Measurements from ENCODE around the gene ARHGAP22.

ARHGAP22 gene

GRCh38 chr10:48633381-48634197 lies 28.7 kb upstream of the ARHGAP22 start:
- DNase-seq (ENCODE audit: low read depth): no peak

- no peak for DNase-seq (ENCODE audit: low read depth)
Measured at GRCh38 chr10:48632166-48632565, 27.3 kb upstream of the ARHGAP22 start.

- peak; percentile 47 for DNase-seq (ENCODE audit: low read depth)
Measured at GRCh38 chr10:48627984-48628609, 23.2 kb upstream of the ARHGAP22 start.

- DNase-seq (ENCODE audit: low read depth): no peak
Measured at GRCh38 chr10:48626986-48627731, 22.3 kb upstream of the ARHGAP22 start.

DNA sequence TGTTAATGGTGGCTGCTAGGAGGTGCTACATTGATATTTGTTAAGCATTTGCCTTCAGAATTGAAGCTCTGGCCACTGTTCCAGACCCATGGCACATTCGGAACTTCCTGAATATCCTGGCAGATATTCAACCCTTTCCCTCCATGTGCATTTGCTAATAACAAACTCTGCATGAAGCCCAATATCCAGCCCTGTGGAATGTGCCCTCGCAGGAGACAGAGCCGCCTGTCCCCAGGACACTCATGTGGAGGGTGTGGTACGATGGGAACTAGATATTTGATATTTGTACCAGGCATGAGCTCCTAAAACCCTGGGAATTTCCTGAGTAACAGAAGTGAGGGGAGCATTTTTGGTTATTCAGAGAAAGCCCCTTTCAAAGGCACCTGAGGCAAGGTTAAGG lies 21.6 kb upstream of the ARHGAP22 start:
- no peak for DNase-seq (ENCODE audit: low read depth)

- DNase-seq (ENCODE audit: low read depth): no peak
Measured at GRCh38 chr10:48625826-48626134, 20.9 kb upstream of the ARHGAP22 start.

DNA sequence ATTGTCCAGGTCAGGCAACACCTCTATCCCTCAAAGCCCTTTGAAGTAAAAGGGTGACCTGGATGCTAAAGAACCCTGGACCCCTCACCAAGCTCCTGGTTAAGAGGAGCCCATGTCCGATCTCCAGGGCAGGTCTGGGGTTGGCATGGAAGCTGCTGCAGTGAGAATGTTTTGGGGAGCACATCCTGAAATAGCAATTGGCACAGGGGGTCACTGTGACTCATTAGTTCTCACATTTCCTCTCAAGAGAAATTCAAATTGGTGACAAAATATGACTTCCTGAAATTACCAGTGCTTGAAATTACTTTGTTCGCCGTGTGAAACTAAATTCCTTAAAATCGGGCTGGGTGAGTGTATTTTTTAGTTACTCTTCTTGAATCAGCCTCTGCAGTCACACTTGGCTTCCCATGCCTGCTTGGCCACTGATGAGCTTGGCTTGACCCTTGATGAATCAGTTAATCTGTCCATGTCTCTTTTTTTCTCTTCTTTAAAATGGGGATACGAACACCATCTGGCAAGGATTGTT lies 18.8 kb upstream of the ARHGAP22 start:
- DNase-seq (ENCODE audit: low read depth): no peak

- no peak for DNase-seq (ENCODE audit: low read depth)
Measured at GRCh38 chr10:48623009-48623408, 18.1 kb upstream of the ARHGAP22 start.

DNA sequence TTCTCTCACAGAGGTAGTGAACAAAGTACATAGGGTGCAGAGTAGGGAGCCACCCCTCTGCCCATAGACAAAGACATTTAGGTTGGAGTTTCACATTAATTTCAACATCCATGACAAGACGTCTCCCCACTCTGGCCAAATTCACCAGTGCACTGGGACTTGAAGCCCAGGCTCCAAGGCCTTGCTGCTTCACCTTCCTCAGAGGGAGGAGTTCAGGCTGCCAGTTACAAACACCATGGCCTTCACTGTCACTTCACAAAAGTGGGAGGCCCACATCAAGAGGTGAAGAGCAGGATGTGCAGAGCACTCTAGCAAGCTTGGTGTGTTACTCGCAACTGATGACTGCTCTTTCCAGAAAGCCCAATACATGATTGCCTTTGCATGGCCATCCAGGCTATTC lies 15.8 kb upstream of the ARHGAP22 start:
- DNase-seq (ENCODE audit: low read depth): no peak

GRCh38 chr10:48616436-48616835 lies 11.6 kb upstream of the ARHGAP22 start:
- DNase-seq (ENCODE audit: low read depth): no peak

- peak; percentile 69 for DNase-seq (ENCODE audit: low read depth)
Measured at GRCh38 chr10:48614481-48615390, 9.9 kb upstream of the ARHGAP22 start.

DNA sequence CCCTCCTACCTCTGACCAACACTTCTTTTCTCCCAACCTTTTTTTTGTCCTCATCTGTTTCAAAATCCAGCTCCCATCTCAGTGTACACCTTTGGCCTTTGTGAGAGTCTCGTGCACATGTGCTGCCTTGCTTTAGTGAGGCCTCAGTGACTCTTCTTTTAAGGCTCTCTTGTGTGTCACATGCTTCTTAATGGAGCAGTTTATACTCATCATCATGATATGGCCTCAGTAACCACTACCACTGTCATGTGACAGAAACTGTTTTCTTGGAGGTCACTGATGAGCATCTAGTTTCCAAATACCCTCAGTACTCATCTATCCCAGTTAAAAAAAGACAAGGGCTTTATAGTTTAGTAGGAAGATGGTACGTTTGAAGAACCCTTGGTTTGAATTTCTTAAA lies 8.1 kb upstream of the ARHGAP22 start:
- DNase-seq (ENCODE audit: low read depth): no peak

DNA sequence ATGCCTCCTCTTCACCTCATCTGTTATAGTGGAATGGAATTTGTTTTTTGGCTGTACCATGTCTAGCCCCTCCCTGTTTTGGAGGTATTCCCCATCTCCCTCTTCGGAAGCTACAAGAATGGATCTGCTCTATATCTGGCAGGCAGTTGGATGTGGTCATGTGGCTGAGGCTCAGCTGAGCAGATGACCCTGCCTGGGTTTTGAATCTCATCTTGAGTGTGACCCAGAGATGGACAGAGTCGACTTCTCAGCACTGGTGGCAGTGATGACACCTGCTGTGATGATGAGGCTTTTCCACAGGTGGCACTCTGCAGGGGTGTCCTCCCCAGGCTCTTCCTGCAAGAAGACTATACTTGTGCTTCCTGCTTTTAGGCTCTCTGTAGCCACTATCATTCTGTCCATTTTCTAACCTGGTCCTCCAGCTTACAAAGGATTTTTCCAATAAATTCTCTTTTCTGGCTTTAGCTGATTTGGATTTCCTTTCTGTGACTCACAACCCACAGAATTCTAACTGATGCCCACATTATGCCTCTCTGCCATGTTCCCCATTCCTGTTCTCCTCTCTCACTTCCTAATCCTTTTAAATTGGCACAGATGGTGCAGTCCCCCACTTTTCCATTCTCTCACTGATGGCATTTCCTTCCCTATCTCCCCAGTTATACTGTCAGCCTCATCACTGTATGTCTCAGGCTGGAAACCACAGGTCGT lies 7.5 kb upstream of the ARHGAP22 start:
- no peak for DNase-seq (ENCODE audit: low read depth)

GRCh38 chr10:48611133-48611532 lies 6.3 kb upstream of the ARHGAP22 start:
- DNase-seq (ENCODE audit: low read depth): no peak

- no peak for DNase-seq (ENCODE audit: low read depth)
Measured at GRCh38 chr10:48610585-48611093, 5.8 kb upstream of the ARHGAP22 start.

GRCh38 chr10:48609899-48610584 lies 5.2 kb upstream of the ARHGAP22 start:
- no peak for DNase-seq (ENCODE audit: low read depth)

DNA sequence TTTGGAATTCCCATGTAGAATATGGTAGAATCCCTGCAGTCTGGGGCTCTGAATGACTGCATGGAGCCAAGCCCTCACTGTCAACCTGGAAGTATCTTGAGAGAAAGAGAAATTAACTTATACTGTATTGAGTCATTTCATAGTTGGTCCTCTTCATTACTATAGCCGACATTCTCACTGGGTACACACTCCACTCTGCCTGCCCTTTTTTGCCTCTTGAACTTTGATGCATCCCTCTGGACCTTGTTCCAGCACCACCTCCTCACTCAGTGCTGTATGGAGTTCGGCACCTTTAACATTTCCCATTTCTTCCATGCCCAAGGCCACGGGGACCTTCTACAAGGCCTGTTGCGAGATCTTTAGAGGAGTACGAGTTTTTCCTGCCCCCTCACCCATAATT lies 4.6 kb upstream of the ARHGAP22 start:
- DNase-seq (ENCODE audit: low read depth): no peak

DNA sequence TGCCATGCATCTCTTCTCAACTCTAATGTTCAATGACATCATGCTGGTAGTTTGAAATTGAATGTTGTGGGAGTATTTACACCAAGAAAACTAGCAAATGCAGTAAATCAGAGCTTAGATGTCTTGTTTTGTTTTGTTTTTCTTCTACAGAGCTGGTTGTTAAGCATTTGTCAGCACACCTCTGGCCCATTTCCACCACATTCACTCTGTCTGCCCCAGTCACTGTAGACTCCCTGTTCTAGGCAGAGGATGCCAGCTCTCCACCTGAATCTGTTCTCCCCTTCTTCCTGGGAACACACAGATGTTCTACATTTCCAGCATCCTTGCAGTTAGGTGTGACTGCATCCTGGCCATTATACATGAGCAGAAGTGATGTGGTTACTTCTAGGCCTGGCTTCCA lies 4.1 kb upstream of the ARHGAP22 start:
- DNase-seq (ENCODE audit: low read depth): peak; percentile 22

DNA sequence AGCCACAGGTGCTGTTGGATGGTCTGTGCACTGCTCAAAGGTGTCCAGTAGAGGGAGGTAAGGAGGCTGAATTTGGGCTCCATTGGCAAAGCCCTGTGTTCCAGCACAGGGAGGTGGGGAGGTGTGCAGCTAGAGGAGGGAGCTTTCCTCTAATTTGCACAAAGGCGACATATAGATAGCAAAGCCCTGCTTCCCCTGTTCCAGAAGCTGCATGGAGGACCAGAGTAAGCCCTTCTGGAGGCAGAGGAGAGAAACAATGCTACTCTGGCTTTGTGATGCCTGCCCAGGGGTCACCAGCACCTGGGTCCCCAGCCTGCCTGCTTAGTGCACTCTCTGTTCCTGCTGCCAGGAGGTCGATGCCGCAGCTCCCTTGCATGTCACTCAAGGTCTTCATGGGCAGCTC lies 3.4 kb upstream of the ARHGAP22 start:
- no peak for DNase-seq (ENCODE audit: low read depth)

All from GM04504 (cell line).